Measurements from ENCODE around the gene FAM78A.

GRCh38 chr9:131278702-131279111 lies 2.4 kb upstream of the FAM78A start:
- TF ChIP-seq ZNF274 (IDR thresholded peaks at IDR 0.05; ENCODE audit: low read depth, low read length) (no peak), EZH2phosphoT487 (IDR thresholded peaks at IDR 0.05; ENCODE audit: borderline replicate concordance) (no peak), CTCF (IDR thresholded peaks at IDR 0.05 in 2 of 3, conservative IDR thresholded peaks at IDR 0.05 in 1 of 3; ENCODE audit: borderline replicate concordance in 1 of 3, insufficient read depth in 1 of 3, low read depth in 2 of 3, low read length in 2 of 3) (no peak), REST (IDR thresholded peaks at IDR 0.05; ENCODE audit: low read depth) (no peak), POLR2AphosphoS5 (IDR thresholded peaks at IDR 0.05; ENCODE audit: low read depth, low read length) (no peak), POLR2A (IDR thresholded peaks at IDR 0.05; ENCODE audit: borderline replicate concordance, extremely low read depth, insufficient read depth, insufficient read length) (no peak), SP1 (IDR thresholded peaks at IDR 0.05; ENCODE audit: low read depth) (no peak), SRF (IDR thresholded peaks at IDR 0.05; ENCODE audit: low read depth) (no peak), ATF3 (IDR thresholded peaks at IDR 0.05) (no peak), YY1 (IDR thresholded peaks at IDR 0.05; ENCODE audit: extremely low read depth, insufficient replicate concordance, low read depth, low read length) (no peak), EZH2 (IDR thresholded peaks at IDR 0.05) (no peak), ZFX (IDR thresholded peaks at IDR 0.05) (no peak), ZBTB33 (IDR thresholded peaks at IDR 0.05; ENCODE audit: extremely low read depth, insufficient replicate concordance, low read length) (no peak)

All from HCT116 (cell line).